NCI-H187 (cell line): ENCODE data around the gene PDGFA.

ENCODE experiments used
- DNase-seq, 2 experiments: peaks; one replicate each; lab custom pipeline; 2025; lab: John Stamatoyannopoulos, UW

Gene PDGFA

GRCh38 chr7:460374-461116 is 59.1 kb downstream of the PDGFA start:
- DNase-seq: no peak

- DNase-seq: no peak
These were observed 59.9 kb downstream of the PDGFA start for GRCh38 chr7:459584-460373.

- DNase-seq: no peak
These were observed 61.0 kb downstream of the PDGFA start for GRCh38 chr7:458511-459245.

- no peak for DNase-seq
These were observed 61.7 kb downstream of the PDGFA start for GRCh38 chr7:457814-458510.

GRCh38 chr7:455110-455928 is 64.3 kb downstream of the PDGFA start:
- no peak for DNase-seq

GRCh38 chr7:454356-455109 is 65.1 kb downstream of the PDGFA start:
- DNase-seq: no peak

- DNase-seq: no peak
These were observed 65.9 kb downstream of the PDGFA start for GRCh38 chr7:453597-454306.

GRCh38 chr7:452791-453455 is 66.7 kb downstream of the PDGFA start:
- DNase-seq: no peak

- DNase-seq: no peak
These were observed 67.4 kb downstream of the PDGFA start for GRCh38 chr7:452226-452751.

- no peak for DNase-seq
These were observed 68.1 kb downstream of the PDGFA start for GRCh38 chr7:451255-452225.

- no peak for DNase-seq
These were observed 68.9 kb downstream of the PDGFA start for GRCh38 chr7:450741-451140.

- DNase-seq: no peak
These were observed 69.6 kb downstream of the PDGFA start for GRCh38 chr7:450036-450435.

GRCh38 chr7:449324-450019 is 70.2 kb downstream of the PDGFA start:
- no peak for DNase-seq

GRCh38 chr7:447523-447922 is 72.1 kb downstream of the PDGFA start:
- no peak for DNase-seq
